ENCODE measurements around the gene PID1. TPM values are rescaled to one million over a fixed set of nuclear protein-coding genes. Genes with fewer than 3 reads are reported as not detected.
"Not testable (repeated sequence)": the region's sequence is repeated elsewhere in the genome, so short reads cannot be mapped to it uniquely, and the experiment has no call there.

PID1 gene
- polyA plus RNA-seq, 4 donors, result 7.3 to 8.3 (median 8.0) TPM

DNA sequence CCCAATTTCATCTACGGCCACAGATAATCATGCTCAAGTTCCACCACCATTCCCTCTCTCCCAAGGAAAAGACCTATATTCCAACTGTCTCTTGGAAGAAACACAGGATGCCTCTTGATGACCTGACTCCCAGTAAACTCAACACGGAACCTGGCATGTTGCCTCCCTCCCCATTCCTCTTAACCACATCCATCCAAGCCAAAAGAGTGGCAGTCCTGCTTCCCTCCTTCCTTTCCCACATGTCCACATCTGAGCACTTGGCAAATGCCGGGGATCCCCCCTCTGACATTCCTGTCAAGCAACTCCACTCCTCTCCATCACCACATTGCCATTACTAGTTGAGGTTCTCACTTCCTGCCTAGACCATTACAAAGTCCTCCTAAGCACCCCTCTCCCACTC is 49.4 kb downstream of the PID1 start:
- no peak for DNase-seq (ENCODE audit: low read depth in 4 of 4, low spot score in 3 of 4)

DNA sequence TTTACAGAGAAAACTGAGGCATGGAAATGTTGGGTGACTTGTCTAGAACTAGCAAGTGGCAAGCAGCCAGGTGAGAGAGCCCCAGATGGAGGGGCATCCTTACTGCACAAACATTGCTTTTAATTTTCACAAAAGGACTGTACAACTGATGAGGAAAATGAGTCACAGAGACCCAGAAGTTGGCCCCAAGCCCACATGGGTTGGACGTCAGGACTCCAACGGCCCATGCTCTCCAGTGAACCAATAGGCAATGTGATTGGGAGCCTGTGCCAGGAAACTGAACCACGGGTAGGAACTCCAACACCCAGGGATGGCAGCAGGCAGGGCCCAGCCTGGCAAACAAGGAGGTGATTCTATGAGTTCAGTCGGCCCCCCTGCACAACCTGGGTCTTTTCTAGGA is 50.8 kb downstream of the PID1 start:
- no peak for DNase-seq (ENCODE audit: low read depth in 4 of 4, low spot score in 3 of 4)

DNA sequence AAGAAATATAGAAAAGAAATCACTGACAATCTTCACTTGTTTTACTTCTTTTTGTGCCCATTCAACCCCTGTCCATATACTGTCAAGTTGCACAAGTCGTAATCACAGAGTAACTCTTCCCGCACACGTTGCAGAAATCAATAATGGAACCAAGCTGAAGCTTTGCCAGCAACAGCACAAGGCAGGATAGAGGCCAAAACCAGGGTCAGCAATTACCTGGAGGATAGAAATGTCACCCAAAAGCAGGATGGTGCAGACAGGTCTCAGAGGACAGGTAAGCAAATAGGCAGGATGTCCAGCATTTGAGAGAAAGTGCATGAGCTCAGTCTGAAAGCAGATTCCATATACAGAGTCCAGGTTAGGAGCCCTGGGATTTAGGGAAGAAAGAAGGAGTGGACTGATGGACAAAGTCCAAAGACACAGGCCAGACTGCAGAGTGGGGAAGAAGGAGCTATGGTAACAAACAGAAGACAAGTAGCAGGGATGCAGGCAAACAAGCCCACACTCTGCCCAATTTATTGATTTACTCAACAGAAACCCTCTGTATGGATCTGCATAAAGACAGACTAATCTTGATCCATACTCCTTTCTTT is 52.7 kb downstream of the PID1 start:
- DNase-seq (ENCODE audit: low read depth in 4 of 4, low spot score in 3 of 4), result no peak

DNA sequence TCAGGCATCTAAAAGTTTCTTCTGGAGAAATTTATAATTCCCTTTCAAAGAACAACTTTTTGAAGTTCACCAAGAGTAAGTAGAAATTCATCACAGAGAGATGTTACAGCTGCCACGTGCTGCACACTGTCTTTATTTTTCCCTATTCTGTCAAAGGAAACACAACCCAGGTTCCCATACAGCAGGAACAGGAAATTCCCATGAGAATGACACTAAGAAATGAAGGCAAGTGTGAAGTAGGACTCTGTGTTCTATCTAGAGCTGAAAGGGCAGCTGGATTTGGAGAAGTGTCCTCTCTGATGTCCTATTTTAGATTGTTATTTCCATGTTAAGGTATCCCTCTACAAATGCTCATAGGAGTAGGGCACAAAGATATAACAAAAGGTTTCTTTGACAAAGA is 58.8 kb downstream of the PID1 start:
- no peak for DNase-seq (ENCODE audit: low read depth in 4 of 4, low spot score in 3 of 4)

DNA sequence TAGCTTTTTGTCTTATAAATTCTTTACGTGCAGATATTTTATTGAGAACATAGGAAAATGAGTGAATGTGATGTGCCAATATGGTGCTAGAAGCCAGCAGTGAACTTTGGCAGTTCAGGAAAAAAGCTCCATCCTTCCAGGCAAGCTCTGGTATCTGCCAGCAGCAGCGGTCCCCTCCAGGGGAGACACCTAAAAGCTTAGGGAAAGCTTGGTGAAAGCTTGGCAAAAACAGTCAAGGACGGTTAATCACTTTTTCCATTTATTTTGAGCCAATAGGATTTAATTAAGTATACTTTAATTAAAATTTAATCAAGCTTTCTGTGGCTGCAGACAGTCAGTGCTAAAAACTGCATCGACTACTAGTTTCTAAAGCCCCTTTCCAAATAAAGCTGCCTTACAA is 60.4 kb downstream of the PID1 start:
- no peak for DNase-seq (ENCODE audit: low read depth in 4 of 4, low spot score in 3 of 4)

DNA sequence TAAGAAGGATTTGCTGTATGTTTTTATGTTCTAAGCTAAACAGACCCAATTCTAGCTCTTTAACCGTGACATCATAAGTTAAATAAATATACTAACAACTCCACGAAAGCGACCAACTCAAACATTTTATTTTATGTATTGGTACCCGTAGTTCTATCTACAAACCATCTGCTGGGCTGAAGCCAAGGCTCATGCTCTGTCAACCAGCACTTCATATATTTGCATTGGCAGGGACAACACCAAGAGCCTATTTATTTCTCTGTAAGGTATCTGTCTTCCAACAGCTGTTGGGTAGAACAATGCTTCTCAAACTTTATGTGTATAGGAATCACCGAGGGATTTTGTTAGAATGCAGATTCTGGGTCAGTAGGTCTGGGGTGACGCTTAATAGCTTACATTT is 64.5 kb downstream of the PID1 start:
- DNase-seq (ENCODE audit: low read depth in 4 of 4, low spot score in 3 of 4), result no peak

DNA sequence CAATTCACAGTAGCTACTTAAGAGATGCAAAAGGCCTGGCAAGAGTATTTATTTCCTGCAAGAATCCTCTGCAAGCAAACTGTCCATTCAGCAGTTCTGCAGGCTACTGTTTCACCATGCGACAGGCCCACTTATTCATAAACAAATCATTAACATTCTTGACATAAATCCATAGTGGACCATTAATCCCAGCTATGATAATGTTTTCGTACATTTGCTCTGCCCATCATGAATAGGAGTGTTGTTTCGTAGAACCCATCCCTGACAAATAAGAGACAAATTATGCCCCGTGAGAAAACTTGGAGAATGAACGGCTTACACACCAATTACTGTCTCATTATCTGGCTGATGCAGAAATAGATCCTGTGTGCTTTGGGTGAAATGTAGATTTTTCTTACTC is 65.4 kb downstream of the PID1 start:
- no peak for DNase-seq (ENCODE audit: low read depth in 4 of 4, low spot score in 3 of 4)

DNA sequence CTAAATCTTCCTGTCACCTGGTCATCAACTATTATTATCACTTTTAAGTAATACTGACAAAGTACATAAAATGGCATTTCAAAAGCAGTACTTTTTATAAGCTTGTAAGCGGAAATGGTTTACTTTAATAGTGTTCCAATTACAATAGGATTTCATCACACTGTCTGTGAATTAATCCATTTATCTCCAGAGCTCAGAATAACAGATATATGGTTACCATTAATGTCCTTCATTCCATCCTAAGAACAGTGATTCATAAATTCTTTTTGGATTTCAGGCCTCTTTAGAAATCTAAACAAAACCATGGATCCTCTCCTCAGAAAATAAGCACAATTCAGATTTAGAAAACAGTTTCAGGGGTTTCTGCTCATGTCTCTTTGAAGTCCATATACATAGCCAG is 68.4 kb downstream of the PID1 start:
- no peak for DNase-seq (ENCODE audit: low read depth in 4 of 4, low spot score in 3 of 4)

DNA sequence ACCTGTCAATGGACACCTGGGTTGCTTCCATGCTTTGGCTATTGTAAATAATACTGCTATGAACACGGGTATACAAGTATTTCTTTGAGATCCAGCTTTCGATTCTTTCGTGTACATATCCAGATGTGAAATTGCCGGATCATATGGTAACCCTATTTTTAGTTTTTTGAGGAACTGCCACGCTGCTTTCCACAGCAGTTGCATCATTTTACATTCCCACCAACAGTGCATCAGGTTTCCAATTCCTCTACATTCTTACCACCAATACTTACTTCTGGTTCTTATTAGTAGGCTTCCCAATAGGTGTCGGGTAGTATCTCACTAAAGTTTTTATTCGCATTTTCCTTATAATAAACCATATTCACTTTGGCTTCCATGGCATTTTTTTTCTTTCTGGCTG is 69.6 kb downstream of the PID1 start:
- no peak for DNase-seq (ENCODE audit: low read depth in 4 of 4, low spot score in 3 of 4)

DNA sequence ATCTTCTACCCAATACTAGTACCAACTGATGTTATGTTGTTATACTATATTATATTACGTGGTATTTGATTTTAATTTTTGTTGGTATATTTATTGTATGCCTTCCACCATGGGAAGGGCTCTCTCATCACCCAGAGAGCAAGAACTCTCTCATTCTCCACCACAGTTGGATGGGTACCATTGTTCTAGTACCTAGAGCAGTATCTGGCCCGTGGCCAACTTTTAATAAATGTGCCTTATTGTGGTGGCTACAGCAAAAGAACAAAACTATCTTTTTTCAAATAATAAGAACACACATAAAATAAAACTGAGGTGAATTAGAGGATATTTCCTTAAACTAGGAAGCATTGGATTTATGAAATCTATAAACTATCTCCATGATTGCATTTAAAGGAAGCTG is 71.8 kb downstream of the PID1 start:
- DNase-seq (ENCODE audit: low read depth in 4 of 4, low spot score in 3 of 4), result no peak

DNA sequence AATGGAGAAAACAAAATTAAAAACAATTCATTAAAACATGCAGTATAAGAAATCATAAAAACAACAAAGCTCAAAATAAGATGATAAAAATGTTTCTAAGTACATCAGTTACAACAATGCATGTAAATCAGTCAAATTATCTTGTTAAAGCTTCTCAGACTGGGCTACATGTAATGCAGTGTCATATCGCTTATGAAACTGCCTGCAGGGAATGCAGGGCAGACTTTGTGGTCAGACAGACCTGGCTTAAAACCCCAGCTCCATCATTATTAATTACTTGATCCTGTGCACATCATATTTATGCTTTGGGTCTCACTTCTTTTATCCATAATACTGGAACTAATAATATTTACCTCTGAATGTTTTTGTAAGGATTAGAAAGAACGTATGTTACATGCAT is 74.6 kb downstream of the PID1 start:
- no peak for DNase-seq (ENCODE audit: low read depth in 4 of 4, low spot score in 3 of 4)

DNA sequence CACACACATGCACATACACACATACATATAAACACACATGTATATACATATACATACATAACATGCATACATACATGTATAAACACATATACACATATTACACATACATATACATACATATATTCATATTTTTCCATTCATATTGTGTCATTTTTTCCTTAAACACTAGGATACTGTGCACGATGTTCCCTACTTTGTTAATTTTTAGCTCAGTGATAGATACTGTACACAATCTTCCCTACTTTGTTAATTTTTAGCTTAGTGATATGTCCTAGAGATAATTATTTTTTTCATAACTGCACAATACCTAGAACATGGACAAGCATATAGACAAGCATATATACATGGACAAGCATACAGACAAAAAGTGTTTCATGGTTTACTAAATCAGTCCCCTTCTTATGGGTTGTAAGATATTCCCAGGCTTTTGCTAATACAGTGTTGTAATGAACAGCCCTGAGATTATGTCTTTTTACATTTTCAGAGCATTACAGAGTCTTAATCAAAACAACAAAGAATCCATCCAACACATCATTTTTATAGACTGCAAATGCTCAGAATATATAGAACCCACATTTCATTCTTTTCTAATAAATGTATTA is 75.6 kb downstream of the PID1 start:
- no peak for DNase-seq (ENCODE audit: low read depth in 4 of 4, low spot score in 3 of 4)

DNA sequence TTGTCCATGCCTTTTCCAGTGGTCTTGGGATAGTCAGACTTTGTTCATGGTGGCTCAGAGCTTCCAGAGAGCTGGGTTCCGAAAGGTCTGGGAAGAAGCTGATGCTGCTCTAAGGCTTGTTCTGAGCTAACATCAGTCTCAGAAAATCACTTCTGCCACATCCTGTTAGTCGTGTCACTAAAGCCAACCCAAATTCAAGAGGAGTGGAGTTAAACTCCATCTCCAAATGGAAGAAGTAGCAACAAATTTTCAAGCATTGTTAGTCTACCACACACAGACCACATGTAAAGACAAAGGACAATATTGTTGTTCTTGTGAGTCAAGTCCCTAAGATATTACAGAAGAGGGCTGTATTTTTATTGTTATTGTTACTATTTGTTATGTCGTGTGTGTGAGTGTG is 77.8 kb downstream of the PID1 start:
- DNase-seq (ENCODE audit: low read depth in 4 of 4, low spot score in 3 of 4), result no peak

DNA sequence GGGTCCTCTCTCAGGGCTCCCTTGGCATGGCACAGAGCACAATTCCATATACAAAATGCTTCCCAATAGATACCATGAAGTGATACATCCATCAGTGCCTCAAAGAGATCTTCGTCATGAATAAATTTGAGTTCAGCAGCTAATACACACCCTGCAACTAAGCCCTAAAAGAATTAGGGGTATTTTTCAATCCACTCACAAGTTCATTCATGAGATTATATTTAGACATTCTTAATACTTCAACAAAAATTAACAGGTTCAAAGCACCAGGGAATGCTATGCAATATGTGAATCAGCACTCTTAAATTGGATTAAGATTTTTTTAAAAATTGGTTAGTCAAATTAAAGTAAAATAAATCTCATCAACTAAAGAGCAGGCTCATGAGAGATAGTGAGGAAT is 79.7 kb downstream of the PID1 start:
- DNase-seq (ENCODE audit: low read depth in 4 of 4, low spot score in 3 of 4), result no peak

DNA sequence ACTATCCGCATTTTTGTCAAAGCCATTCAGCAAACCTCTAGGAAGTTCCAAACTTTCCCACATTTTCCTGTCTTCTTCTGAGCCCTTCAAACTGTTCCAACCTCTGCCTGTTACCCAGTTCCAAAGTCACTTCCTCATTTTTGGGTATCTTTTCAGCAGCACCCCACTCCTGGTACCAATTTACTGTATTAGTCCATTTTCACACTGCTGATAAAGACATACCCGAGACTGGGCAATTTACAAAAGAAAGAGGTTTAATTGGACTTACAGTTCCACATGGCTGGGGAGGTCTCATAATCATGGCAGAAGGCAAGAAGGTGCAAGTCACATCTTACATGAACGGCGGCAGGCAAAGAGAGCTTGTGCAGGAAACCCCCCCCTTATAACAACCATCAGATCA is 84.0 kb downstream of the PID1 start:
- not testable (repeated sequence) for DNase-seq (ENCODE audit: low read depth in 4 of 4, low spot score in 3 of 4)

DNA sequence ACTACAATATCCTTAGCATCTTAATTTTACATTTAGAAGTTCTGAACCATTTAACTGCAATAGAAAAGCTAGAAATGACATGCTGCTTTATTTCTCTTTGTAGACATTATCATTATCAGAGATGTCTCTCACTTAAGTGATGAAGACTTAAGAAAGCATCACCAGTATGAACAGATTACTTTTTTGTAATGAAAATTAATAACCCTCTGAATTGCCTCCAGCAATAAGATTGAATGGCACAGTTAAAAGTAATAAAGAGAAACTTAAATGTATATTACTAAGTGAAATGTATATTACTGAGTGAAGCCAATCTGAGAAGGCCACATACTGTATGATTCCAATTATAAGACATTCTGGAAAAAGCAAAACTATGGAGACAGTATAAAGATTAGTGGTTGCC is 89.4 kb downstream of the PID1 start:
- DNase-seq (ENCODE audit: low read depth in 4 of 4, low spot score in 3 of 4), result no peak

DNA sequence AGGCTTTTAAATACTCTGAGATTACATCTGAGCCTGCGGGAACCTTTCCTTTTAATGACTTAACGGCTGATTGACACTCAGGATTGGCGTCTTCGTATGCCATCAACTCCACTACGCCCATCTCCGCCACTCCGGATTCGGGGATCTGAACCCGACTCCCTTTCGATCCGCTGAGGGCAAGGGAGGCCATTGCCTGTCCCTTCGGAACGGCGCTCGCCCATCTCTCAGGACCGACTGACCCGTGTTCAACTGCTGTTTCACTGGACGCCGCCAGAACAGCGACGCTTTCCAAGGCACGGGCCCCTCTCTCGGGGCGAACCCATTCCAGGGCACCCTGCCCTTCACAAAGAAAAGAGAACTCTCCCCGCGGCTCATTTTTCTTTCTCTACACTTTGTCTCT is 90.4 kb downstream of the PID1 start:
- DNase-seq (ENCODE audit: low read depth in 4 of 4, low spot score in 3 of 4), result no peak

DNA sequence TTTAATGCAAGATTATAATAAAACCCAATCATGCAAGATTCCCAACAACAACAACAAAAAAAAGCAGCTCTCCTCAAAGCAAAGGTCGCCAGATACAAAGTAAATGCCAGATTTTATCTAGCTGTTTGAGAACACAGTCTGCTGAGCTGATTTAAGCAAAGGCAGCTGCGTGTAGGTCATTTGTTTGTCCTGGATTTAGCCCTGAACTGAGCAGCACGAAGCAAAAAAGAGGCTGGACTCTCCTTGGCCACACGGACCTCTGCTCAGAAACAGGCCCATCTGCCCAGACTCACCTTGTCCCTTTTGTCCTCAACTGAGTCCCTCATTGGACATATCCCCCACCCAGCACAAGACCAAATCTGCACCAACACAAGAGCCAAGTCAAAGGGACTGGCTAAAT is 91.5 kb downstream of the PID1 start:
- DNase-seq (ENCODE audit: low read depth in 4 of 4, low spot score in 3 of 4), result no peak

DNA sequence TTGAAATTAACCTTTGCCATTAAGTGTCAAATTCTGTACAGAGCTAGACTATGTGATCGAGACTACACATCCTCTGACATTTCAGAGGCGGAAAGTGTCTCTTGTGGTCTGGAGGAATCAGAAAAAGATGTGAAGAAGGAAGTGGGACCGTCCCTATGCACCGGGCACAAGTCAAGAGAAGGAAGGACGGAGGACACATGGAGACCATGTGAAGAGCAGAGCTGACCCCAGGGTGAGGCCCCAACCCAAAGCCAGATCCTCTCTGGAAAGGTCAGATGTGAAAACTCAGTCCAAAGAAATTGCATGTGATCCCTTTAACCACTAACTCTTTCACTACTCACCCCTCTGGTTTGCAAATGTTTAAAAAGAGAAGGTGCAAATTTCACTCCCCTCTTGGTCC is 92.4 kb downstream of the PID1 start:
- DNase-seq (ENCODE audit: low read depth in 4 of 4, low spot score in 3 of 4), result no peak

DNA sequence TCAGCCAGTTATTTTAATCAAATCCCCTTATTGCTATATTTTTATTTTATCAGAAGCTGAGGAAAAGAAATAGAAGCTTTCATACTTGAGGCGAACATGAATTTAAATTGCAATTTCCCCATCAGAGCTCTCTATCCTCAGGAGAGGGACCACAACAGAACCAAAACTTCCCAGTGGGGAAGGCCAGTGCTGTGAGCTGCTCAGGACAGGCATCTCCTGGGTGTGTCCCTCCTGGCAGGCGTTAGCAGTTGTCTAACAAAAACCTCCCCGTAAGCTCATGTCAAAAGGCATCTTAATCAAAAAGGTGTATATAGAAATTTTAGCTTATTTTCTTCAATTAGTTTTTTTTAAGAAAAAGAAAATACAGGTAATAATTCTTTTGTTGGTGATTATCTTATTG is 93.0 kb downstream of the PID1 start:
- no peak for DNase-seq (ENCODE audit: low read depth in 4 of 4, low spot score in 3 of 4)

DNA sequence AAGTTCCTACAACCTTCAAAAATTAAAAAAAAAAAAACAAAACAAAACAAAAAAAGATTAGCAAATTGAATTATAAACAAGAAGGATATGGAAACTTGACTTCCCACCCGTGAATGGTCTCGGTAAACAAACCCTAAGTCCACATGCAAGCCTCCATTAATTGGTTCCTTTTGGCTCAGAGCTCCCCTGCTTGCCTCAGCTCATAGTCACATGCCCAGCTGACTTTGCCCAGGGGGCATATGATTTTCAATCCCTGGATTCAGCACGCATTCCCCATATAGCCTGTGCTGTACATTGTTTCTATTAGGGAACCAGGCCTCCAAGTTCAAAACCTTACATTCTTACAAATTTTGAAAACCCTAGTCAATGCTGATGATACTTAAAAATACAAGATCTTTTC is 95.0 kb downstream of the PID1 start:
- DNase-seq (ENCODE audit: low read depth in 4 of 4, low spot score in 3 of 4), result no peak

DNA sequence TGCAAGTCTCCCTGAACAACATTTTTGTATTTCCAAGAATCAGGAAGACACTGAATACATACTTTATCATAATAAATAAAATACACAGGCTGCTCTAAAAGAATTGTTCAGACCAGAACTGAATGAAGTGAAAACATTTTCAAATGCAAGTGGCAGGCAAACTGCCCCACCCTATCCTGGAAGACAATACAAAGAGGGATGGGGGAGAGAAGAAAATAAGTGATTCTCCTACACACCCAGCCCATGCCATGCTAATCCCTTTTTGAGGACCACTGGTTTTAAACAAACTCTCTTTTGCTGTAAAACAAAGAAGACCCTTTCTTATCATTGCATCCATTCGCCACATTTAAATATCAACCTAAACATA is 95.6 kb downstream of the PID1 start:
- DNase-seq (ENCODE audit: low read depth in 4 of 4, low spot score in 3 of 4), result no peak

DNA sequence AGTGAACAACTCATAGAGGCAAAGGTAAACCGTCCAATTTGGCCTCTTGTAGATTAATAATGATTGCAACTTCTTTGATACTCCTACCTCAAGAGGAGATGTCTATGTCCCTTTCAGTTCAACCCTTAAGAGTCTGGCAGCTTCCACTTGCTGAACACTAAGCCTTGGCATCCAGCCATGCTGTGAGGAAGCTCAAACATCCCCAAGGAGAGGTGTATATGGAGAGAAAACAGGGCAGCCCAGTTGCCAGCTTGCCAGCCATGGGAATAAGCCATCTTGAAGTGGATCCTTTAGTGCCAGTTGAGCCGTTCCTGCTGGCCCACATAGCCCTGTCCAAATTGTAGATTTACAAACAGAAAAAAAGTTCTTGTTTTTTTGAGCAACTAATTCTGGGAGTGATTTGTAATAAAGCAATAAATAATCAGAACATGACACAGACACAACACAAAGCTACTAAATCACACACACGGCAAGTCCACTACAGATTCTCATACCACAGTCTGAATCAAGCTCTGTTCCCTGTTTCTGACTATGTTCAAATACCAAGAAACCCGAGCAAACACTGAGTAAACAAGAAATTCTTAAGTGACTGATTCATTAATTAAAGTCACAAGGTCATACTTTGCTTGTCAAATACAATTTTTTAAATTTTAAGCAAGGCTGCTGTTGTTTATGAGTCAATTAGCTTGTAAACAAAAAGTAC is 96.1 kb downstream of the PID1 start:
- peak in 1 of 4 donors; percentile 0 for DNase-seq (ENCODE audit: low read depth in 4 of 4, low spot score in 3 of 4)
